Kidney (tissue), 14 donors: Measurements from ENCODE around the gene SNRNP35. TPM values are rescaled to one million over a fixed set of nuclear protein-coding genes. Genes with fewer than 3 reads are reported as not detected.

Experiments used
- DNase-seq, 5 donors: peaks; one replicate each; pipeline ENCODE4 v3.0.0-alpha.2; 2013 to 2020
- FAIRE-seq: peaks from 2 replicates; lab custom pipeline; 2012; peaks lifted over from hg19 to GRCh38; lab: Jason Lieb, UNC
- H3K27ac ChIP-seq, 2 donors: one replicate each; pipeline ENCODE4 v1.7.0; 2013; ENCODE audit warnings: low read depth in 2 of 2, low read length in 2 of 2, inconsistent platforms in 1 of 2
- H3K27me3 ChIP-seq: one replicate; pipeline ENCODE4 v1.7.1; 2013; ENCODE audit warnings: low read length, inconsistent platforms; ENCODE audit not compliant: control insufficient read depth, insufficient read depth
- H3K36me3 ChIP-seq, 3 donors: one replicate each; pipeline versions ENCODE4 v1.7.0 to v1.7.1; 2013; ENCODE audit warnings: low read length in 3 of 3, control low read depth in 1 of 3, inconsistent platforms in 1 of 3; ENCODE audit not compliant: insufficient read depth in 3 of 3, control insufficient read depth in 2 of 3
- H3K4me1 ChIP-seq, 3 donors: one replicate each; pipeline versions ENCODE4 v1.7.0 to v1.7.1; 2013; ENCODE audit warnings: low read length in 3 of 3, inconsistent platforms in 1 of 3, low read depth in 1 of 3; ENCODE audit not compliant: control insufficient read depth in 2 of 3, insufficient read depth in 2 of 3
- H3K4me3 ChIP-seq, 3 donors: one replicate each; pipeline versions ENCODE4 v1.7.0 to v1.8.1; 2013; ENCODE audit warnings: low read length in 3 of 3, control low read depth in 1 of 3, inconsistent platforms in 1 of 3
- H3K9ac ChIP-seq, 3 donors: one replicate each; pipeline versions ENCODE4 v1.7.0 to v1.7.1; 2013; ENCODE audit warnings: low read length in 3 of 3, control low read depth in 1 of 3, inconsistent platforms in 1 of 3
- H3K9me3 ChIP-seq, 3 donors: one replicate each; pipeline versions ENCODE4 v1.7.0 to v1.7.1; 2013; ENCODE audit warnings: low read length in 3 of 3, control low read depth in 1 of 3, inconsistent platforms in 1 of 3; ENCODE audit not compliant: control insufficient read depth in 2 of 3, insufficient read depth in 1 of 3
- intact Hi-C: fragments of 100-400 bp; cut with DNase I; formaldehyde crosslinking; loops from one replicate; pipeline ENCODE4 v1.11.1; 2022
- polyA plus RNA-seq: library from polyadenylated mRNA; stranded (reverse); fragments of 350-450 nt; fragmentation: Illumina TruSeq; extraction: RNeasy Lipid Tissue Mini Kit (QIAGEN cat#74804); gene quantifications from one replicate; pipeline ENCODE4 v1.2.3, GENCODE V29; 2014; ENCODE audit warnings: low read depth, low replicate concordance; ENCODE audit not compliant: insufficient read depth
- total RNA-seq: library from RNA; stranded (reverse); fragmentation: NEBNext Ultra II Directional; extraction: Animal tissue kit (Norgen Biotek cat#: 25700); gene quantifications from one replicate; pipeline ENCODE4 v1.2.1, GENCODE V29; 2021
- TF ChIP-seq, protein P1 (sequence below): IDR thresholded peaks from 3 replicates; pipeline ENCODE4 v1.5.1; 2012; ENCODE audit warnings: mild to moderate bottlenecking, moderate library complexity, borderline replicate concordance; ENCODE audit not compliant: insufficient read depth; ENCODE audit errors: extremely low read depth
- donor health status: control.
- donor health status: control.
- donor health status: control.
- donor health status: control.
- donor health status: control.
- donor health status: DM: yes; HTN: yes; CAD: no.
- donor health status: Normal renal cell carcinoma (clear cell type).

SNRNP35 gene
- total and polyA plus RNA-seq, 2 donors from 2014 or later: 23.6 to 51.2 TPM

DNA sequence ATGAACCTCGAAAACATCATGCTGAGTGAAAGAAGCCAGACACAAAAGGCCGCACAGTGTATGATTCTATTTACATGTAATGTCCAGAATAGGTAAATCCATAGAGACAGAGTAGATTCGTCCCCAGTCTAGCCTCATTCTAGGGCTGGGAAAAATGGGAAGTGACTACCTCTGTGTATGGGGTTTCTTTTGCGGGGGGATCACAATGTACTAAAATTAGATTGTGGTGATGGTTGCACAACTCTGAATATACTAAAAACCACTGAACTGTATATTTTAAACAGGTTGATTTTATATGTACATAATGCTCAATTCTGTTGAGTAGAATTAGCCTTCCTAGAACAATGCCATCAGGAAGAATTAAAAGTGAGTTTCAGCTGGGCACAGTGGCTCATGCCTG lies 15.2 kb upstream of the SNRNP35 start:
- H3K27ac ChIP-seq: no peak overlapping the region

DNA sequence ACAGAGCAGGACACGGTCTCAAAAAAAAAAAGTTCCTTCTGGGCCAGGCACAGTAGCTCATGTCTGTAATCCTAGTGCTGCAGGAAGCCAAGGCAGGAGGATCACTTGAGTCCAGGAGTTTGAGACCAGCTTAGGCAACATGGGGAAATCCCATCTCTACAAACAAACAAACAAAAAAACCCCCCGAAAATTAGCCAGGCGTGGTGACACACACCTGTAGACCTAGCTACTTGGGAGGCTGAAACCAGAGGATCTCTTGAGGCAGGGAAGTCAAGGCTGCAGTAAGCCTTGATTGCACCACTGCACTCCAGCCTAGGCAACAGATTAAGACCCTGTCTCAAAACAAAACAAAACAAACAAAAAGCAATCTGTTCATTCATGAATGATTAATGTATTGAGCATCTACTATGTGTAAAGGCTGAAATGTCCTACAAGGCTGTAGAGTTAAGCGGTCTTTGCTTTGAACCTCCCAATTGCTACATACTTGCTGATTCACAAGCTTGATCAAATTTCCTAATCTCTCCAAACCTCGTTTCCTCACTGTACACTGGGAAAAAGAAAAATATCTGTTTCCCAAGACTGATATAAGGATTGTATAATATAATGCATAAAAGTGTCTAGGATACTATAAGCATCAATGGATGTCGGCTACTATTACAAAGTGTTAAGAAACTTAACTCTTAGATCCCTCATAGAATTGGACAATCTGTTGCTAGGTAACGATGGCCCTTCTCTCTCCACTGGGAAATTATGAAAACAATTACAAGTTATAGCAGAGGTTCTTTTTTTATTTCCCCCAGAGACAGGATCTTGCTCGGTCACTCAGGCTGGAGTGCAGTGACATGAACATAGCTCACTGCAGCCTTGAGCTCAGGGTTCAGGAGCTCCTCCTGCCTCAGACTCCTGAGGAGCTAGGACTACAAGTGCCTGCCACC lies 13.6 kb upstream of the SNRNP35 start:
- peak in 2 of 5 donors; percentile 25 to 50 for DNase-seq
- Histone ChIP-seq H3K9ac (no peak overlapping the region), H3K9me3 (no peaks in the 10 kb centered on the region), H3K27ac (peak overlapping the region; percentile 0 to 13), H3K4me1 (peaks cover 0 to 10% (median 5%) of the 10 kb centered on the region in 3 donors), H3K4me3 (no peak overlapping the region), H3K27me3 (no peaks in the 10 kb centered on the region), H3K36me3 (no peaks in the 10 kb centered on the region)
- intact Hi-C loops: no loop called here
- TF ChIP-seq, protein P1, sequence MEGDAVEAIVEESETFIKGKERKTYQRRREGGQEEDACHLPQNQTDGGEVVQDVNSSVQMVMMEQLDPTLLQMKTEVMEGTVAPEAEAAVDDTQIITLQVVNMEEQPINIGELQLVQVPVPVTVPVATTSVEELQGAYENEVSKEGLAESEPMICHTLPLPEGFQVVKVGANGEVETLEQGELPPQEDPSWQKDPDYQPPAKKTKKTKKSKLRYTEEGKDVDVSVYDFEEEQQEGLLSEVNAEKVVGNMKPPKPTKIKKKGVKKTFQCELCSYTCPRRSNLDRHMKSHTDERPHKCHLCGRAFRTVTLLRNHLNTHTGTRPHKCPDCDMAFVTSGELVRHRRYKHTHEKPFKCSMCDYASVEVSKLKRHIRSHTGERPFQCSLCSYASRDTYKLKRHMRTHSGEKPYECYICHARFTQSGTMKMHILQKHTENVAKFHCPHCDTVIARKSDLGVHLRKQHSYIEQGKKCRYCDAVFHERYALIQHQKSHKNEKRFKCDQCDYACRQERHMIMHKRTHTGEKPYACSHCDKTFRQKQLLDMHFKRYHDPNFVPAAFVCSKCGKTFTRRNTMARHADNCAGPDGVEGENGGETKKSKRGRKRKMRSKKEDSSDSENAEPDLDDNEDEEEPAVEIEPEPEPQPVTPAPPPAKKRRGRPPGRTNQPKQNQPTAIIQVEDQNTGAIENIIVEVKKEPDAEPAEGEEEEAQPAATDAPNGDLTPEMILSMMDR: no peak
- no peak for FAIRE-seq

More for the DNA sequence above, 15.2 kb upstream of the SNRNP35 start:
- H3K36me3 ChIP-seq: no peaks in the 10 kb centered on the region
- no peak overlapping the region for H3K9ac ChIP-seq
- no peak overlapping the region for H3K4me3 ChIP-seq
- H3K27me3 ChIP-seq: no peaks in the 10 kb centered on the region
- intact Hi-C loops: no loop called here
- H3K9me3 ChIP-seq: no peaks in the 10 kb centered on the region
- DNase-seq (no peak), FAIRE-seq (no peak)
- H3K4me1 ChIP-seq: peaks cover 0 to 8% (median 5%) of the 10 kb centered on the region in 3 donors
- TF ChIP-seq, protein P1: no peak

DNA sequence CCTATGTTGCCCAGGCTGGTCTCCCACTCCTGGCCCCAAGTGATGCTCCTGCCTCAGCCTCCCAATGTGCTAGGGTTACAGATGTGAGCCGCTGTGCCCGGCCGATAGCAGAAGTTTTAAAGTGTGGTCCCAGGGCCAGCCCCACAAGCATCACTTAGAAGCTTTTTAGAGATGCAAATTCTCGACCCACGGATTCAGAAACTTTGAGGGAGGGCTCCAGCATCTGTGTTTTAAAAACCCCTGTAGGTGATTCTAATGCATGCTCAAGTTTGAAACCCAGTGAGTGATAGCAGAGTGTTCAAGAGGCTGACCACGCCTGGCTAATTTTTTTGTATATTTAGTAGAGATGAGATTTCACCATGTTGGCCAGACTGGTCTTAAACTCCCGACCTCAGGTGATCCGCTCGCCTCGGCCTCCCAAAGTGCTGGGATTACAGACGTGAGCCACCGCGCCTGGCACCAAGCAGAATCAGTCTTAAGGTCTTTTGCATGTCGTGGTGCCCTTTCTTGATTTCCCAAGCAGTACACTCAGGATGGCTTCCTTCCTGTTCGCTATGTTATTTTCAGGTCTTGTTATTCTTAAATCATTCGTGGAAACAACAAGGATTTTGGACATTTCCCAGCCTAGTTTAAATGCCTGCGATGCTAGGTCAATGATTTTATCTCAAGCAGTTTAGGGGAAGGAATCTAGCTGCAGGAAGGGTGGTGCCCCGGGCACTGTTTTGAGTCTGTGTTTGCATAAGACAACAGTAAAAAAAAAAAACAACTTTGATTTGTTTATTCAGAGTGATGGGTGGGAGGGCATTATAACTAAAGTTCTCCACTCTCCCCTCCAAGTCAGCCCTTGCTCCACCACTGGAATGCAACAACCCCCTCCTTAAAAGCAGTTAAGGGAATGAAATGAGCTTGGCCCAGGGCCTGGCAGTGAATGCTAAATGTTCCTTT lies 12.3 kb upstream of the SNRNP35 start:
- peak in 3 of 5 donors; percentile 27 to 79 (median 55) for DNase-seq
- FAIRE-seq: no peak
- peaks cover 0 to 10% (median 5%) of the 10 kb centered on the region in 3 donors for H3K4me1 ChIP-seq
- no peaks in the 10 kb centered on the region for H3K9me3 ChIP-seq
- H3K36me3 ChIP-seq: no peaks in the 10 kb centered on the region
- no peaks in the 10 kb centered on the region for H3K27me3 ChIP-seq
- peak overlapping the region in 1 of 3 donors; percentile 40 for H3K9ac ChIP-seq
- H3K4me3 ChIP-seq: no peak overlapping the region
- TF ChIP-seq, protein P1: no peak
- peak overlapping the region; percentile 54 to 63 for H3K27ac ChIP-seq
- intact Hi-C loops: no loop called here
